Neural crest cell (in vitro differentiated cells): ENCODE data around the gene ZNF777. TPM values are rescaled to one million over a fixed set of nuclear protein-coding genes. Genes with fewer than 3 reads are reported as not detected.
"Not testable (repeated sequence)": the region's sequence is repeated elsewhere in the genome, so short reads cannot be mapped to it uniquely, and the experiment has no call there.

Experiments used
- DNase-seq: peaks from one replicate; pipeline ENCODE4 v3.0.0; 2021; ENCODE audit warnings: low read depth, mixed read lengths, low spot score
- H3K27ac Mint-ChIP-seq: one replicate; pipeline ENCODE4 v1.8.0; 2021; ENCODE audit warnings: mild to moderate bottlenecking, mixed read lengths; ENCODE audit not compliant: unreplicated experiment
- H3K27me3 Mint-ChIP-seq: 2 replicates; pipeline ENCODE4 v1.8.0; 2021; ENCODE audit warnings: low read depth, mild to moderate bottlenecking, mixed read lengths
- H3K36me3 Mint-ChIP-seq: 2 replicates; pipeline ENCODE4 v1.8.0; 2021; ENCODE audit warnings: low read depth, mild to moderate bottlenecking, mixed read lengths
- H3K4me1 Mint-ChIP-seq: 2 replicates; pipeline ENCODE4 v1.8.0; 2021; ENCODE audit warnings: mixed read lengths
- H3K4me3 Mint-ChIP-seq: one replicate; pipeline ENCODE4 v1.8.0; 2021; ENCODE audit warnings: mild to moderate bottlenecking, mixed read lengths
- H3K9me3 Mint-ChIP-seq: 2 replicates; pipeline ENCODE4 v1.8.0; 2021; ENCODE audit warnings: mixed read lengths
- total RNA-seq: library from RNA; stranded (reverse); gene quantifications from 2 replicates; pipeline ENCODE4 v1.2.1, GENCODE V29; 2021
- TF ChIP-seq, protein P1 (sequence below): fragments of 200-600 bp; sonication (generic); conservative IDR thresholded peaks from 2 replicates; pipeline ENCODE4 v1.5.0; 2021; ENCODE audit warnings: antibody characterized with exemption, mild to moderate bottlenecking

ZNF777 gene
- total RNA-seq, 1 donor from 2014 or later: 20.8 TPM

DNA sequence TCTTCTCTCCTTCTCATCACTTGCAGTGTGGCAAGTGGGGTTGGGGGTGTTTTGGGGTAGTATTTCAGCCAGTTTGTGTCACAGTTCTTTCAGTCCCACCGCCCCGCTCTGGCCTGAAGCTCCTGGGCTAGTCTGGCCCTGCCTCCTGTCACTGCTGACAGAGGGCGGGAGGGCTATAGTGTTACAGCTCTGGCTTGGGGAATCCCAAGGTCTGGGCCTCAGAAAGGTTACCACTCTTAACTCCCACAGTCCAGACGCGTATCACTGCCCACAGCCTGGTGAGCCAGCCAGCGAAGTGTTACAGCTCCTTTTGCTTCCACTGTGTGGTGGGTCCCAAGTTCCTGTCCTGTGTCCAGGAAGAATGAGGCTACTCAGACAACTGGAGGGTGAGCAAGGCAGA is 56.0 kb downstream of the ZNF777 start:
- peaks cover 35% of the 10 kb centered on the region for H3K27me3 Mint-ChIP-seq
- H3K4me1 Mint-ChIP-seq: no peaks in the 10 kb centered on the region
- no peak overlapping the region for H3K27ac Mint-ChIP-seq
- TF ChIP-seq, protein P1, sequence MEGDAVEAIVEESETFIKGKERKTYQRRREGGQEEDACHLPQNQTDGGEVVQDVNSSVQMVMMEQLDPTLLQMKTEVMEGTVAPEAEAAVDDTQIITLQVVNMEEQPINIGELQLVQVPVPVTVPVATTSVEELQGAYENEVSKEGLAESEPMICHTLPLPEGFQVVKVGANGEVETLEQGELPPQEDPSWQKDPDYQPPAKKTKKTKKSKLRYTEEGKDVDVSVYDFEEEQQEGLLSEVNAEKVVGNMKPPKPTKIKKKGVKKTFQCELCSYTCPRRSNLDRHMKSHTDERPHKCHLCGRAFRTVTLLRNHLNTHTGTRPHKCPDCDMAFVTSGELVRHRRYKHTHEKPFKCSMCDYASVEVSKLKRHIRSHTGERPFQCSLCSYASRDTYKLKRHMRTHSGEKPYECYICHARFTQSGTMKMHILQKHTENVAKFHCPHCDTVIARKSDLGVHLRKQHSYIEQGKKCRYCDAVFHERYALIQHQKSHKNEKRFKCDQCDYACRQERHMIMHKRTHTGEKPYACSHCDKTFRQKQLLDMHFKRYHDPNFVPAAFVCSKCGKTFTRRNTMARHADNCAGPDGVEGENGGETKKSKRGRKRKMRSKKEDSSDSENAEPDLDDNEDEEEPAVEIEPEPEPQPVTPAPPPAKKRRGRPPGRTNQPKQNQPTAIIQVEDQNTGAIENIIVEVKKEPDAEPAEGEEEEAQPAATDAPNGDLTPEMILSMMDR: no peak
- no peak overlapping the region for H3K4me3 Mint-ChIP-seq
- no peak for DNase-seq
- H3K36me3 Mint-ChIP-seq: no peaks in the 10 kb centered on the region
- no peaks in the 10 kb centered on the region for H3K9me3 Mint-ChIP-seq

DNA sequence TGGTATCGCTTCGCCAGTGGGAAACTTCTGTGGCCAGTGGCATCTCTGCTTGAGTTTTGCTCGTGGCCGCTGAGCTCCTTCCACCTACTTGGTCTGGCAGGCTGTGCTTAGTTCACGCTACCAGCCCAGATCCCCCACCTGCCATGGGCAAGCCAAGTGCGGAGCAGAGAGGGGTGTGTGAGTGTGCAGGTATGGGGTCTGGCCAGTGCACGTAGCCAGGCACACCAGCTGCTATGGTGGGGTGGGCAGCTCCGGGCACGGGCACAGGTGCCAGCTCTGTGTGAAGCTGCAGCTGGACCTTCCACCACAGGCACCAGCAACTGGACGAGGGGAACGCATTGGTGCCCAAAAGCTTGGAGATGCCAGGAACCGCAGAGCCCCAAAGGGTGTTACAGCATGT is 56.5 kb downstream of the ZNF777 start:
- no peak for DNase-seq
- Mint-ChIP-seq H3K4me1 (no peaks in the 10 kb centered on the region), H3K36me3 (no peaks in the 10 kb centered on the region), H3K27me3 (peaks cover 35% of the 10 kb centered on the region), H3K4me3 (no peak overlapping the region), H3K27ac (no peak overlapping the region), H3K9me3 (no peaks in the 10 kb centered on the region)
- TF ChIP-seq, protein P1: no peak

DNA sequence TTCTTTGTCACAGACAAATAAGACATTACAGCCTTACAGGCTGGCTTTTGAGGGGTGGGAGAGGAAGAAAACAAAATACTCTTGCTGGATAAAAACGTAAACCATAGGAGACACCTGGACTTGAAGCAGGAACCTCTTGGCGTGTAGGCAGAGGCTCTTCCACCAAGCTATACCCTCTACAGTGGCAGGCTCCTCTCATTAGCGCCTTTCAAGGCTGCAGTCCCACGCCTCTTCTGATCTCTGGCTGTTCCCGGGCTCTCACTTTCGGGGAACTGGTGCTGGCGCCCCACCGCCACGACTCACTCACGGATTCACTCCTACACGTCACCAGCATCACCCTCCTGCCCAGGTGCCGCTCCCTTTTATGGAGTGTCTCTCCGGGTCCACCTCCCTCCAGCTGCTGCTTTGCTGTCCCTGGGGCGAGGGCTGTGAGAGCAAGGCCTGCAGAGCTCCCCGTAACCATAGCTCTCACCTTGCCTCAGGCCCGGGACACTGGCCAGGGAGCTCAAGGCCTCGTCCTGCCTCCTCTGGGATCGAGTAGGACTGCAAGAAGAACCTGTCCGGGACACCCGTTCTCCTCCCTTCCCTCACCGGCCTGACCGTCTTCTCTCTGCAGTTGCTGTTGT is 62.6 kb downstream of the ZNF777 start:
- Mint-ChIP-seq H3K27ac (no peak overlapping the region), H3K27me3 (peaks cover 31% of the 10 kb centered on the region), H3K4me3 (no peak overlapping the region), H3K9me3 (no peaks in the 10 kb centered on the region), H3K36me3 (no peaks in the 10 kb centered on the region), H3K4me1 (no peaks in the 10 kb centered on the region)
- TF ChIP-seq, protein P1: no peak
- DNase-seq: no peak

DNA sequence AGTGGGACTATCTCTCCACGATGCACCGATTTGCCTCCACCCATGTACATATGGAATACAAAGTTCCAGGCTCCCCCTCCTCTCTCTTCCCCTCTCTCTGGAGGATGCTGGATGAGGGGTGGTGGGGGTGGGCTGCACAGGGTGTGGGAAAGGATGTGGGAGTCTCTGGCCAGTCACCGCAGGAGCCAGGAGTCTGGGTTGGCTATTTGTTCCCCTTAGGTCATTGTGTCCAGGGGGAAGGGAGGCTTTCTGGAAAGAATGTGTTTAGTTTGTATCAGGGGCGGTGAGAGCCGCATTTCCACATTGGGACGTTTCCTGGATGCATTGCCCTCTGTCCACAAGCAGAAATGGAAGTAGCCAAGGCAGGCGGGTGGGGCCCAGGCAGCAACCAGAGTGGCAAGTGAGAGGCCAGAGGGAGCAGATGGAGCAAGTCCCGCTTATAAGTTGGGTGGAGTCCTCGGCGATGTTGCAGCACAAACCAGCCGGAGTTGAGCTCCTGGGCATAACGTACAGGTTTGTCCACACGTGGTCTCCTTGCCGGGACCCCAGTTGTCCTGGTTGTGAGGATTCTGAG is 63.3 kb downstream of the ZNF777 start:
- TF ChIP-seq, protein P1: no peak
- no peak for DNase-seq
- Mint-ChIP-seq H3K4me1 (no peaks in the 10 kb centered on the region), H3K27ac (no peak overlapping the region), H3K9me3 (no peaks in the 10 kb centered on the region), H3K4me3 (no peak overlapping the region), H3K27me3 (peaks cover 26% of the 10 kb centered on the region), H3K36me3 (no peaks in the 10 kb centered on the region)

DNA sequence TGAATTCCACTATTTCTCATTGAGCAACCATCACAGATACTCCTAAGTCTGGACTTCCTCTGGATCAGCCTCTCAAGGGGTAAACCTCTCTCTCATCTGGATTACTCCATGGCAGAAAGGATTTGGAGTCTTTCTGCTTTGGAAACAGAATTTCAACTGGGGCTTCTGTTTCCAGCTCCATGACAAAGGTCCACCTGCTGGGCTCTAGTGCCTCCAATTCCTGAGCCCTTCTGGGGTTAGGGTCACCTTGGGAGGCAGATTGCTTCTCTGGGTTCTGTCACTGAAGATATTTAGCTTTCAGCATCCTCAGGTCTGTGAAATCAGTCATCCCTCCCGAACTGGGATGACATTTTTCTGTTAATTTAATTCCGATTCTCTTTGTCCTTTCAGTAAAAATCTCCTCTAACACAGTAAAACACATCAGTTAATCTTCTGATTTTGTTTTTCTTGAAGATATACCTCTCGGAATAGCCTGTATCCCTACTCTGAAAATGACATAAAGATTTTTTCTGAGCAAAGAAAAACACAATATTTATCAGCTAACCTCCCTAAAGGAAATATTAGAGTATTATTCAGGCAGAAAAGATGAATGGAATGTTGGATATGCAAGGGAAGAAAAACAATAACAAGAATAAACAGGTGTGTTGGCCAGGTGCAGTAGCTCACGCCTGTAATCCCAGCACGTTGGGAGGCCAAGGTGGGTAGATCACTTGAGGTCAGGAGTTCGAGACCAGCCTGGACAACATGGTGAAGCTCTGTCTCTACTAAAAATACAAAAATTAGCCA is 72.1 kb downstream of the ZNF777 start:
- H3K9me3 Mint-ChIP-seq, H3K36me3 Mint-ChIP-seq, DNase-seq, H3K4me3 Mint-ChIP-seq, H3K27ac Mint-ChIP-seq, H3K4me1 Mint-ChIP-seq: not testable (repeated sequence)
- peaks cover 26% of the 10 kb centered on the region for H3K27me3 Mint-ChIP-seq

DNA sequence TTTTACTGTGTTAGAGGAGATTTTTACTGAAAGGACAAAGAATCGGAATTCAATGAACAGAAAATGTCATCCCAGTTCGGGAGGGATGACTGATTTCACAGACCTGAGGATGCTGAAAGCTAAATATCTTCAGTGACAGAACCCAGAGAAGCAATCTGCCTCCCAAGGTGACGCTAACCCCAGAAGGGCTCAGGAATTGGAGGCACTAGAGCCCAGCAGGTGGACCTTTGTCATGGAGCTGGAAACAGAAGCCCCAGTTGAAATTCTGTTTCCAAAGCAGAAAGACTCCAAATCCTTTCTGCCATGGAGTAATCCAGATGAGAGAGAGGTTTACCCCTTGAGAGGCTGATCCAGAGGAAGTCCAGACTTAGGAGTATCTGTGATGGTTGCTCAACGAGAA is 74.3 kb downstream of the ZNF777 start:
- not testable (repeated sequence) for H3K4me1 Mint-ChIP-seq, H3K36me3 Mint-ChIP-seq, H3K4me3 Mint-ChIP-seq, H3K27ac Mint-ChIP-seq, DNase-seq, H3K9me3 Mint-ChIP-seq
- H3K27me3 Mint-ChIP-seq: peaks cover 23% of the 10 kb centered on the region
